ENCODE results near the gene GPS1. TPM values are rescaled to one million over a fixed set of nuclear protein-coding genes. Genes with fewer than 3 reads are reported as not detected.

GPS1 gene
- total RNA-seq, 4 donors from 2014 or later: 76.0 to 326 (median 85.6) TPM

GRCh38 chr17:82033359-82034085 lies 18.2 kb upstream of the GPS1 start:
- intact Hi-C loops (cut with DNase I; ENCODE audit: low total_unique reads): loop anchor here (5.0 kb wide), 1 partner anchor 119 kb away; no protein-coding TSS in a partner anchor
- DNase-seq: no peak
- TF ChIP-seq, protein P1, sequence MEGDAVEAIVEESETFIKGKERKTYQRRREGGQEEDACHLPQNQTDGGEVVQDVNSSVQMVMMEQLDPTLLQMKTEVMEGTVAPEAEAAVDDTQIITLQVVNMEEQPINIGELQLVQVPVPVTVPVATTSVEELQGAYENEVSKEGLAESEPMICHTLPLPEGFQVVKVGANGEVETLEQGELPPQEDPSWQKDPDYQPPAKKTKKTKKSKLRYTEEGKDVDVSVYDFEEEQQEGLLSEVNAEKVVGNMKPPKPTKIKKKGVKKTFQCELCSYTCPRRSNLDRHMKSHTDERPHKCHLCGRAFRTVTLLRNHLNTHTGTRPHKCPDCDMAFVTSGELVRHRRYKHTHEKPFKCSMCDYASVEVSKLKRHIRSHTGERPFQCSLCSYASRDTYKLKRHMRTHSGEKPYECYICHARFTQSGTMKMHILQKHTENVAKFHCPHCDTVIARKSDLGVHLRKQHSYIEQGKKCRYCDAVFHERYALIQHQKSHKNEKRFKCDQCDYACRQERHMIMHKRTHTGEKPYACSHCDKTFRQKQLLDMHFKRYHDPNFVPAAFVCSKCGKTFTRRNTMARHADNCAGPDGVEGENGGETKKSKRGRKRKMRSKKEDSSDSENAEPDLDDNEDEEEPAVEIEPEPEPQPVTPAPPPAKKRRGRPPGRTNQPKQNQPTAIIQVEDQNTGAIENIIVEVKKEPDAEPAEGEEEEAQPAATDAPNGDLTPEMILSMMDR (IDR thresholded peaks at IDR 0.05): no peak
- TF ChIP-seq POLR2A (IDR thresholded peaks at IDR 0.05): no peak
- Histone ChIP-seq H3K4me1 (peaks cover 0 to 22% of the 10 kb centered on the region in 2 donors), H3K4me3 (no peak overlapping the region), H3K27me3 (peaks cover 0 to 3% of the 10 kb centered on the region in 2 donors), H3K36me3 (no peaks in the 10 kb centered on the region), H3K9me3 (no peaks in the 10 kb centered on the region), H3K27ac (no peak overlapping the region)

DNA sequence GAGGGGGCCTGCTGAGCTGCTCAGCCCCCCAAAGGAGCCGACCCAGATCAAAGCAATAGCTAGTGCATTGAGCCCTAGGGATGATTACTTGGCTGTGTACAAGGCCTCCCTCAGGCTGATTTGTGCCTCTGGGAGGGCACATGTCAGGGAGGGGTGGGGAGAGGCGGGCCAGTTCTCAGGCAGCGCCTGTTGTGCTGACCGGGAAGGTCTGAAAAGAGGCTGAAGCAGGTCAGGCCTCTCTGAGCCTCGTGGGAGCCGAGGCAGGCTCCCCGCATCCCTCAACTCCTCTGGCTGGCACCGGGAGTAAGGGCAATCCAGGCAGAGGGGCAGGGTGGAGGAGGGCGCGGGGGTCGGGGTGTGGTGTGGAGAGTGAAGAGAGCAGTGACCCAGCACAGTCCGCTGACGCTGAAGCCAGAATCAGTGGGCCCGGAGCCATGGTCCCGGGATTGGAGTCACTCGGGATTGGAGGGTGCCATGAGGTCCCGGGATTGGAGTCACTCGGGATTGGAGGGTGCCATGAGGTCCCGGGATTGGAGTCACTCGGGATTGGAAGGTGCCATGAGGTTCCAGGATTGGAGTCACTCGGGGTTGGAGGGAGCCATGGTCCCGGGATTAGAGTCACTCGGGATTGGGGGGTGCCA lies 17.2 kb upstream of the GPS1 start:
- no peaks in the 10 kb centered on the region for H3K9me3 ChIP-seq
- TF ChIP-seq POLR2A (IDR thresholded peaks at IDR 0.05): no peak
- TF ChIP-seq, protein P1 (IDR thresholded peaks at IDR 0.05): no peak
- no peaks in the 10 kb centered on the region for H3K36me3 ChIP-seq
- no peak overlapping the region for H3K4me3 ChIP-seq
- intact Hi-C loops (cut with DNase I; ENCODE audit: low total_unique reads): loop anchor here (5.0 kb wide), 1 partner anchor 118 kb away; no protein-coding TSS in a partner anchor
- no peak overlapping the region for H3K27ac ChIP-seq
- H3K4me1 ChIP-seq: peaks cover 0 to 22% of the 10 kb centered on the region in 2 donors
- peaks cover 0 to 3% of the 10 kb centered on the region in 2 donors for H3K27me3 ChIP-seq
- no peak for DNase-seq

DNA sequence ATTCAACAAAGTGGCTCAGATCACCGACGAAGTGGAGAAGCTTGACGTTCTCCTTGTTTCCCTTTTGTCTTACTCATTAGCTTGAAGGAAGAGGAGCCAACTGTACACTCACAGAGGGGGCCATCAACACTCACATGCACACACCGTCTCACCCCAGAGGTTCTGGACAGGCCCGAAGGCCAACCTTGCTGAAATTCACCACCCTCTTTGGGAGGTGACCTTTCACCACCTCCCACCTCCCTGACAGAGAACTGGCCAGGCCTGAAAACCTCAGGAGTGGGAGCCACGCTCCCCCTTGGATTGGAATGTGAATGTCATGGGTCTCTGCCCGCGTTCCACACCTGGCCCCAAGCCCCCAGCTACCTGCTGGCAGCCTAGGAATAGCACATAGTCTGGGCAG lies 16.2 kb upstream of the GPS1 start:
- no peak for DNase-seq
- no peak for TF ChIP-seq POLR2A (IDR thresholded peaks at IDR 0.05)
- TF ChIP-seq, protein P1 (IDR thresholded peaks at IDR 0.05): no peak

GRCh38 chr17:82035956-82036633 lies 15.6 kb upstream of the GPS1 start:
- H3K4me1 ChIP-seq: peaks cover 0 to 12% of the 10 kb centered on the region in 2 donors
- H3K27me3 ChIP-seq: peaks cover 0 to 3% of the 10 kb centered on the region in 2 donors
- intact Hi-C loops (cut with DNase I; ENCODE audit: low total_unique reads): no loop called here
- peak overlapping the region in 1 of 2 donors; percentile 66 for H3K4me3 ChIP-seq
- DNase-seq: no peak
- no peak for TF ChIP-seq POLR2A (IDR thresholded peaks at IDR 0.05)
- TF ChIP-seq, protein P1 (IDR thresholded peaks at IDR 0.05): no peak
- H3K27ac ChIP-seq: peak overlapping the region in 1 of 2 donors; percentile 96
- H3K9me3 ChIP-seq: no peaks in the 10 kb centered on the region
- H3K36me3 ChIP-seq: no peaks in the 10 kb centered on the region

More for the DNA sequence above, 16.2 kb upstream of the GPS1 start:
- H3K27me3 ChIP-seq: peaks cover 0 to 3% of the 10 kb centered on the region in 2 donors
- no peak overlapping the region for H3K4me3 ChIP-seq
- peaks cover 0 to 17% of the 10 kb centered on the region in 2 donors for H3K4me1 ChIP-seq
- intact Hi-C loops (cut with DNase I; ENCODE audit: low total_unique reads): no loop called here
- no peaks in the 10 kb centered on the region for H3K9me3 ChIP-seq
- no peaks in the 10 kb centered on the region for H3K36me3 ChIP-seq
- H3K27ac ChIP-seq: no peak overlapping the region

Data from uterus (tissue), 4 donors.